HG03045 (cell line): ENCODE measurements around the gene DRD2.

Source experiments
- ATAC-seq: cut with Tn5 transposase; IDR thresholded peaks from one replicate; pipeline ENCODE4 v1.9.1; 2021; ENCODE audit warnings: mild to moderate bottlenecking, moderate library complexity; ENCODE audit not compliant: unreplicated experiment

Gene DRD2

DNA sequence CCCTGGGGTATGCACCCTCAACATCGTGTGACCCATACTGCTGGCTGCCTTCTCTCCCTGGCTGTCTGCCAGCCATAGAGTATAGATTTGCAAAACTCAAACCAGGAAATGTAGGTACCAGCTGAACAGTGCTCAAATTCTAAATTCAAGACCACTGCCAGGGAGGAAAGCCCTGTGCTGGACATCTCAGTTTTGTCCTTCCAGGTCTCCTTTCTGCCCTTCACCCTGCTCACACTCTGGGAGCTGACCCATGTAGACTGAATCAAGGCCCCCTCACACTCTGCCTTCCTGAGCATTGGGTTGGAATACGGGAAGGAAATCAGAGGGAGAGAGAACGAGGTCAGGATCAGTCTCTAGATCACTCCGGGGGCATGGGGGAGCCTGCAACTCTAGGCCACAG, 12.4 kb upstream of the DRD2 start:
- no peak for ATAC-seq

DNA sequence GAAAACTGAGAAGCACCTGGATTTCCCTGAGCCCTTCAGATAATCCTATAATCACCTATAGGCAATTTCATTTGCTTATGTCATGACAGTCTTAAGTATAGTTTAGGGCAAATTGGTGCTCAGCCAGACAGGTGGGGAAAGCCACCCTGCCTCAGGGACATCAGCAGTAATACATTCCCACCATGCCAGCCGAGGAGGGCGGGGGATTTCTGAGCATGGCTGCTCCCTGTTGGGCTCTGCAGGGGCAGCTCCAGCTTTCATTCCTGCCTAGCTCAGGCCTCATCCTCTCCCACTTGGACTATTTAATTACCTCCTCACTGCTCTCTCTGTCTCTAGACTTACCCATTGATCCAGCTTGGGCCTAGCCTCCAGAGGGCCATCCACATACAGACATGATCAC, 9.0 kb upstream of the DRD2 start:
- no peak for ATAC-seq

DNA sequence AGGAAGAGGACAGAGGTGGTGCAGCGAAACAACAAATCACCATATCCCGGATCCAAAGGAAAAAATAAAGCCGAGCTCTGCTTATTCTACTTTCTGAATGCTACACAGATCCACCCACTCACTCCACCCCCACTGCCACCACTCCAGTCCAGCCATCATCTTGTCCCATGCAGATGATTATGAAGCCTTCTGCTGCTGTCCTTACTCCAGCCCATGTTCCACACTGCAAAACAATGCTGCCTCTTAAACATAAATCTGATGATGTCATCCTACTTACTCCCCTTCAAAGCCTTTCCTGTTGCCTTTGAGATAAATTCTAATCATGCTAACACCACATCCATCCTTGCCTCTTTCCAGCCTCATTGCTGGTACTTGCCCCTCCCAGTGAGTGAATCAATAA, 6.5 kb upstream of the DRD2 start:
- ATAC-seq: no peak

DNA sequence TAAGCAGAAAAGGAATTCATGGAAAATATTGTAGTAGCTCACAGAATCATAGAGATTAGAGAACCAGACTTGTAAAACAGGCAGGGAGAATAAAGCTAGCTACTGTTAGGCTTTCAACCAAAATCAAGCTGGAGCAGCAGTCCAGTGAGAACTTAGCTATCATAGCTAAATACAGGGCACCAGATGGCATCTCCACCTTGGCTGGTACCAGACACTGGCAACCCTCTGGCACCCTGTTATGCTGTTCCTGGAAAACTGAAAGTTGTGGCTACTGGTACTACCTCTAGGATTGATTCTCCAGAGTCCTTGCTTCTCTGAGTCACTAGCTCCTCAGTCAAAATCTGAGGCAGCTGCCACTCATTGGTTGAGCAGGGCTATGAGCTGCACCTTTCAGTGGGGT, 6.0 kb upstream of the DRD2 start:
- ATAC-seq: no peak

DNA sequence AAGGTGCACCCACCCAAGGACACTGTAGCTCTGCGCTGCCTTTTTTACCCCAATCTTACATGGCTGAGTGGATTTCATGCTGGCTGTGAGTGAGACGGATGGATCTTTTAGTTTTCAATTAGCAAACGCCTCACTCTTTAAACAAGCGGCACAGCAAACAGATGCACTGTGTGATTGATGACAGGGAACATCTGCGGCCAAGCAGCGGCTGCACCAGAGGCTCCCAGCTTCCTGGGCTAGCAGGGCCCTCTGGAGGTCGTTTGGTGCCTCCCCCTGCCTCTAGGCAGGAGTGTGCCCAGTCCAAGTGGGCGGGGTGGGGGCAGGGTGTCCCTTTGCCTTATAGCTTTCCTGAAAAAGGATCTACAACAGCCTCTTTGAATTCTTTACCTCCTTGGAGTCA, 2.1 kb upstream of the DRD2 start:
- ATAC-seq: no peak

DNA sequence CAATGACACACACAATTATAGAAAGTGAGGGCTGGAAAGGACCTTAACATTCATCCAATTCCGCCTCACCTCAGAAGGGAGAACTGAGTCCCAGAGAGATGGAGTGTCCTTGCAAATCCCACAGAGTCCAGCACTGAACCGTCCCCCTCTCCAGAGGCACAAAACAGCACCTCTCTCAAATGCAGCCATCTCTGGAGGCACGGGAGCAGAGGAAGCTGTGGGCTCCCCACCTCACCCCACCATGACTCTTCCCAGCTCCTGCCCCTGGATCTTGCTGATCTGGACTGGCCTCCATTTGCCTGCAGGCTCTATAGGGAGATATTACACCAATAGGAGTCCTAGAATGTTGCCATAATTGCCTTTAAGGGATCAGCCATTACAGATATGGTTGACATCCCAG, 1.4 kb upstream of the DRD2 start:
- ATAC-seq: no peak

DNA sequence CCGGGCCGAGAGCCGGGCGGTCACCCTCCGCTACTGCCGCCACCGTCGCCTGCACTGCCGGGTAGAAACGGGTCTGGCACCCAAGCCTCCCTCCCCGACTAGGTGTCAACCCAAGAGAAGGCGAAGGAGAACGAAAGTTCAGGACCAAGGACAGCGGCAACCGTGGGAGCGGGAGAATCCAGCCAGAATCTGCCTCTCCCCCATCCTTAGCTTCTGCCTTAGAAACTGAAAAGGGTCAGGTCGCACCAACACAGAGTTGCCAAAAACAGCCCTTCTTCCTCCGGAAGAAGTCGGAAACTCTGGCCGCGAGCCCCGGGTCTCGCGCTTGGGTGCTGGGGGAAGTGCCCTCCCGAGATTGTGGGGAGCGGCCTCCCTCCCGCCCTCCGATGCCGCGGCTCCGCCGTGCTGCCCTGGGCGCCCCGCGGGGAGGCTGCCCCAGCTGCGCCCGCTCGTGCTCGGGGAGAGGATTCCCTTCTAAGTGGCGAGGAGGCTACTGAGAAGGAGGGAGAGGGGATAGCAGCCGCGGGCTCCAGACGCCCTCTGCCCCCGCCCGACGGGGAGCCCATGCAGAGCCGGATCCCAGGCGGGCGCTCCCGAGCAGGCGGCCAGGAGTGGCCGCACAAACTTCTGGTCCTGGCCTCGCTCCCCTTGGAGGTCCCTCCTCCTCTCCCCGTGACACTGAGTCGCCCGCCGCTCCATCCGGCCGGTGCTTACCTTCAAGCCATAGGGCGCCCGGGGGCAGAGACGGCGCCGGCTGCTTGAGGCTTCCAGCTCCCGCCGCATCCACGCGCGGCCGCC, 637 bp downstream of the DRD2 start:
- ATAC-seq: no peak

DNA sequence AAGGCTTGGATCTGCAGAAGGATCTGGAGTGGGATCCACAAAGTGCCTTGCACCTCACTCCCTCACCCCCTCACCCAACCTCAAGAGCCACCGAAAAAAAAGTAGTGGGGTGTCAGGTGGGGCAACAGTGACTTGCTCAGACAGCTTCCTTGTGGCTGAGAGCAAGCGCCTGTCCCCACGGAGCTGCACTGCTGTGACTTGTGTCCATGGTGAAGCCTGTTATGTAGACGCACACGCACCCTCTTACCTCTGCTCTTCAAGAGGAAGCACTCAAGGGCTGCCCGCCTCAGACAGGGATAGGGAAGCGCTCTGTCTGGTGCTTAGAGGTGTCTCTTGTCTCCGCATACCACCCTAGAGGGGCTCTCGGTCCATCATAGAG, 1.2 kb downstream of the DRD2 start:
- ATAC-seq: no peak

DNA sequence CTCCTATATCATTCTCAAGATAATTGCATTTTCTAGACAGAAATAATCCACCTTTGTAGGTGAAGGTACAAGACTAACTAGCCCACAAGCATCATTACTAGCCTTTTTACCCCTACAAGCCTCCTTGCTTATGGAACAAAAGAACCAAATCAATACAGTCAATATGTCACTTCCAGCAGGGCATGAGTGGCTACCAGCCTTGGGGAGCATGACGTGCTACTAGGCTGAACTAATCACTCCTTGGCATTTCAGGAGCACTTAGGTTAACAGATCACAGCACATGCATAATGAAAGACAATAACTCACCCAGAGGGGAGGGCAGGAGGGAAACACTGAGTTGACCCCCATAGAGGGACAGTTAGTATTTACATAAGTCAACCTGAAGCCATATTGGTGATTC, 2.7 kb downstream of the DRD2 start:
- no peak for ATAC-seq

DNA sequence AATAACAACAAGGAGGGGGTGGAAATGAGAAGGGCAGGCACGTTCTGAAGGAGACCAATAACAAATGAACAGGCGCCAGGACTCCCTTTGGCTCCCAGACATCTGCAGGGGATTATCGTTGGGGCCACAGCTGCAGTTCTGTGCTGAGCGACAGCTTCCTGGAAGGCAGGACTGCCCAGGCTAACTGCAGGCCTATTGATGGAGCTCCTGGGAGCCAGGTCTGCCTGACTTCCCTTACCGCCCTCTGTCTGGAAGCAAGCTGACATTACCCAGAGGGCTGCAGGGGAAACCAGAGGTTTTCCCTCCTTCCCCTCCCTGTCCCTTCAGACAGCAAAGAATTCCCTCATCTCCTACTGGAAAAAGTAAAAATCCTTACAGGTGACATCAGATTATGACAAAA, 5.0 kb downstream of the DRD2 start:
- no peak for ATAC-seq

DNA sequence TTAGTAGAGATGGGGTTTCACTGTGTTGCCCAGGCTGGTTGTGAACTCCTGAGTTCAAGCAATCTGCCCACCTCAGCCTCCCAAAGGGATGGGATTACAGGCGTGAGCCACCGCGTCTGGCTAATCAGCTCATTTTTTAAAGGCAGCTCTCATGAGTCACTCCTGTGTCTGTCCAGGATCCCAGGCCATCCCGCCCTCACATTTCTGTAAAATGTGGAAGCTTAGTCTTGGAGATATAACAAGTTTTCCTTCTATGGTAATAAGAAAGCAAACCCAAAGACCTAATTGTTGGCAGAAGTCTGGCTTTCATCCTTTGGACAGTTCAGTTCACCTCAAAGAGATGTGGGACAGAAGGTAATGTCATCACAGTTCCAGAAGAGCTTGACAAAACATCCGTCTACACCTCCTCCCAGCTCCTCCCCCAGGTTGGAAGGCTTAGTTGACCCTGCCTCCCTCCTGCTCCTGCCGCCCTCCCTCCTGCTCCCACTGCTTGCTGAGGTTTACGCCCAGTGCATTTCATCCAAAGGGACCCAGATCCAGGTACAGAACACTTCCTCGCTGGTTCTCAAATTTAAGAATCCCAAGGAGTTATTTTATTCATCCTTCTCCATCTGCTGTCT, 6.4 kb downstream of the DRD2 start:
- no peak for ATAC-seq

DNA sequence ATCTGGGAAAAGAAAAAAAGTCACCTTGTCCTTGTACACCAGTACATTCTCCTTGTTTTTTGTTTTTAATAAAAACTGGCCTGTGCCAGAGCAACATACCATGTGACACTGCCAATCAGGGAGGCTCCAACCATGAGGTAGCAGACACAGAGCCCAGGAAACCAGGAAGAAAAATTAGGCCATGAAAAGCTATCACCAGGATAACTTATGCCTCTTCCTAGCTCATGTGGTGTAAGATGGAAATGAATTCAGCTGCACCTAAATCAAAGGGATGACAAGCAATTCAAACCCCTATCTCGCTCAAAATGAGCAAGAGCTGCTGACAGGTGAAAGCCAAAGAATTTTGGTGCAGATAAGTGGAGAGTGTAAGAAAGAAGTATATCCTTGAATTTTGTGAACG, 7.7 kb downstream of the DRD2 start:
- no peak for ATAC-seq

DNA sequence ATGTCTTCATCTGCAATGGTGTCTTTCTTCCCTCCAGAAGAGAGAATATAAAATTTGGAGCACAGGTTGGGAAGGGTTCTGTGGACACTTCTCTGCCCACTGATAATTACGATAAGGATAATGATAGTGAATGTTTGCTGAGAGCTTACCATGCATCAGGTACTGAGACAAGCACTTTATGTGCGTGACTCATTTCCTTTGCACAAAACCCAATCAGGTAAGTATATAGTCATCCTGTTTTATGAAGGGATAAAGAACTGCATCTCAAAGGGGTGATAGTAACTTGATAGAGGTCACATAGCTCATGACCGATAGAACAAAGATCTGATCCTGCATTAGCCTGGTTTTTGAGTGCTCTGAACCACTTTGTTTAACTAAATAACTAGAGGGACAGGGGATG, 9.4 kb downstream of the DRD2 start:
- ATAC-seq: no peak

DNA sequence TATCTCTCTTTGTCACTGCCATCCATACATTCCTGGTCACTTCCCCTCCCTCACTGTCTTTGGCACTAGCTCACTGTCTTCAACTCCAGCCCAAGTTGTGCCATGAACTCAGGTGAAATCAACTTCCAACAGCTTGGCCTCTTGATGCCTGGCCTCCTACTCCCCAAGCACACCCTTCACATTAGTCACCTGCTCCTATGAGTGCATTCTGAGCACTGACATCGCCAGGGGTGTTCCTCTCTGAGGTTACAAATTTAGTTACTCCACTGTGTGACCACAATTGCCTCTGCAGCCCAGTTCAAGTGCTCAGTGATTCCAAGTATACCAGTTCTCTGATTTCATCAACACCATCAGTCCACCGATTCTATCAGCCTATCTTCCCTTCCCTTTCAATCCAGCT, 10.8 kb downstream of the DRD2 start:
- no peak for ATAC-seq

DNA sequence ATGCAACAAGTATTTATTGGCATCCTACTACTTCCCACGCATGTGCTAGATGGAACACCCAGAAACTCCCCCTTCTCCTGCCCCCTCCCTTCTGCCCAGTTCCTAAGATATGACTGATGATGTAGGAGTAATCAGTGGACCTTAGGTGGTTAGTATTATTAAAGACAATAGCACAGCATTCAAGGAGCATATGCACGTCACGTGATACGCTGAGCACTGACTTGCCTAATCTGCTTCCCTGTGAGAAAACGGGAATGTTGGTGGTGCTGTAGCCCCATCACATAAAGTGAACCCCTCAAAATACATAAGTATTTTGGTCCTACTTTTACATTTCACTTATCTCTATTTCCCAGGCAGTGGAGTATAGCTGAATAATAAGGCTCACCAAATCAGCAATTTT, 12.4 kb downstream of the DRD2 start:
- ATAC-seq: no peak

DNA sequence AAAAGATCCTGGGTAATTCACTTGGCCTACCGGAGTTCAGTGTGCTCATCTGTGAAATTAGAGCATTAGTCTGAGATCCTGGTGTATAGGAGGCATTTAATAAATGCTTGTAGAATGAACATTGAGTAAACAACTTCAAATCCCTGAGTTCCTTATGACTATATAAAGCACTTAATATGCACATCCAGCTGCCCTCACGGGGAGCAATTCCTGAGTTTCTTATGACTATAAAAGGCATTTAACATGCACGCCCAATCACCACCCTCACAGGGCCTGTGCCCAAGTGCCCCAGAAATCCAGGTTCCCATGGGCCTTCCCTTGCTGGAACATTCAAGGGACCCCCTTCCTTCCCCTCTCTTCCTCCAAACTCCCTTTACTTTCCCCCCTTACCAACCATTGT, 13.6 kb downstream of the DRD2 start:
- ATAC-seq: no peak

DNA sequence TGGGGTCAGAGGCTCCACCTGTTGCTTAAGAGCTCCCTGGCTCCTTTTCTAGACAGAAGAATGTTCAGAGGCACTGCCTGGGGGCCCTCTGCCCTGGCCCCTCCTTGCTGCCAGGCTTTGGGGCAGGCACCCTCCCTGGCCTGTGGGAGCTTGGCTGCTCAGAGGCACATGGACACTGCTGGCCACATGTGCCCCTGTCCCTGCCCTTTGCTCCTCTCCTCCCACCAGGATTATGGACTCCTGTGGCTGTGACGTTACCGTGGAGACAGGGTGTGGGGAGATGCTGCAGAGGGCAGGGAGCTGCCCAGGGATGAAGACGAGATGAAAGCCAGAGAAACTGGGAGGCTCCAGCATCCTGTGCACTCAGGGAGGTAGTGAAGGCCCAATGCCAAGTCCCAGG, 14.7 kb downstream of the DRD2 start:
- ATAC-seq: no peak

DNA sequence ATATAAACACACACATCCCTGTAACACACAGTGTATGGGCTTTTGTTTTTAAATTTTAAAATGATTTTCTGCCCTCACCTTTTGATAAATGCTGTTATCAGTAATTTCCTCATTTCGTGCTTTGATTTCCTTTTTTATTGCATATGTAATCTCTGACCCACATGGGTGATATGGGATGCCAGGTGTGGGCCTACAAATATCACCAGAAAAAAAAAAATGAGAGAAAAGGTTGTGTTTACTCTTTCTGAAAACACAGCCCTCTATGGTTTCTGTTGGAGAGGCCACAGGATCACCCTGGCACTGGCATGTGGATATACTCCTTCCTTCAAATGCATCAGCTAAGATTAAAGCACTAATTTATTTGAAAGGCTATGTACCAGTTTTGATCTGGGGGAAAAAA, 17.0 kb downstream of the DRD2 start:
- no peak for ATAC-seq

DNA sequence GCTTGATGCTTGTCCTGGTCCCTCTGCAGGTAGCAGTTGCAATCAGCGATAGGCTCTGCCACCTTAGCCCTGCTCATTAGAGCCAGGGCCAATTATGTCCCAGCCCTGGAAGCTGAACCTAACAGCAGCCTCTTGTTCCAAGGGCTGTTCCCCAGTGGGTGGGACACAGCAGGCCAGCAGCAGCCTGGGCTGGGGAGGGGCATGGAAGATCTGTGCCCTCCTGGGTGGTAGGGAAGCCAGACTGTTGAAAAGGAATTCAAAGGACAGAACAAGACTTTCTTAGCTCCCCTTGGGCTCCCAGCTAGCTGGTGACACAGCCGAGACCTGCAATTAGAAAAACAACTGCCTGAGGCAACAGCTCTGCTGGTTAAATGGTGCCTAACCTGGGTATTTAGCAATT, 17.4 kb downstream of the DRD2 start:
- ATAC-seq: no peak

DNA sequence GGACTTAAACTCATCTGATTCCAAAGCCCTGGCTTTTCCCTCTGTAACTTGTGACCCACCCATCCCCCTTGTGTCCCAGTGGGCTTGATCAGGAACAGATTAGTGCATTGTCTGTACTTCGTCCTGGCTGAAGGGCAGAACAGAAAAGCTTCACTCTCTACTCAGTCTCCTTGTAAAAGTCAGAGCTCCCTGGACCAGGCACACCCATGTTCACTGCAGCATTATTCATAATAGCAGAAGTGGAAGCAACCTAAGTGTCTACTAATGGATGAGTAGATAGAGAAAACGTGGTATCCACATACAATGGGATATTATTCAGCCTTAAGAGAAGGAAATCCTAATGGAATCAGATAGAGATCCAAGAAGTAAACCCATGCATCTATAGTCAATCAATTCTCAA, 20.7 kb downstream of the DRD2 start:
- no peak for ATAC-seq

DNA sequence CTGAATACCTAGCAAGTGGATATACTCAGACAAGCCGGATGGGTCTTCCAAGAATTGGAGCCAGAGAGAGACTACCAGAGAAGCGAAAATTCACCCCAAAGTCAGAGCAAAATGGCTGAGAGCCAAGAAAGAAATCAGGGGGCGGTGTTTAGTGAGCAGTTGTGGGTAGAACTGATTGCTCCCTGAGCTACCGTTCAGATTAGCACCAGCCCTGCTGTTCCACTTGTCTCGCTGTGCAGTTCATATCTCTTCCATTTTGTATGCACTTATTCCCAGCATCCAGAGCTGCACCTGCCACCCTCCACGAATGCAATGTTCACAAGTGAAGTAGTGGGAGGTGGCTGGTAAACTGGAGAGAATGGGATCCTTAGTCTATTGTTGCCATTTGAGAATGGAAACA, 25.5 kb downstream of the DRD2 start:
- ATAC-seq: no peak

DNA sequence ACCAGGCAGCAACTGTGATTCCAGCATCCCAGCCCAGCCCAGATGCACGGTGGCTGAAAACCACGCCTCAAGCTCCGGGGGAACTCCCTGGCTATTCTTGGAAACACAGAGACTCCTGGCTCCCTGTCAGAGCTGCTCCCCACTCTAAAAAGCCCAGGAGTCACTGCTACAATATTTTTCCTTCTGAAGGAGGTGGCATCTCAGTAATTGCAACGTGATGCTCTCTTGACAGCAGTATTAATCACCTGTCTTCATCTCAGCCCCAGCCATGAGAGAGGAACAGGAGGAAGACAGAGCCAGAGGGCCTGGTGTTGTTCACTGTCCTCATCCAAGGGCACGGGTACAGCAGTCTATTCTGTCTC, 26.9 kb downstream of the DRD2 start:
- ATAC-seq: no peak
